Measurements from ENCODE around the gene DEFB129.
"Not testable (repeated sequence)": the region's sequence is repeated elsewhere in the genome, so short reads cannot be mapped to it uniquely, and the experiment has no call there.

The DEFB129 gene

GRCh38 chr20:226958-227357 is at the start of gene DEFB129:
Gene DEFB129 (plus strand): TSS chr20:227258. CDS start chr20:227289, 31 bp downstream.
- no peak for DNase-seq

GRCh38 chr20:184288-184687 is 42.8 kb upstream of the DEFB129 start:
- no peak for DNase-seq

- DNase-seq: no peak
Observed at GRCh38 chr20:187733-188132, 39.3 kb upstream of the DEFB129 start.

GRCh38 chr20:189611-190010 is 37.4 kb upstream of the DEFB129 start, which contains the start of gene DEFB128:
Gene DEFB128 (minus strand): TSS chr20:189711. CDS start chr20:189623, 88 bp downstream.
- no peak for DNase-seq

GRCh38 chr20:198225-198624 is 28.8 kb upstream of the DEFB129 start:
- DNase-seq: no peak

- DNase-seq: no peak
Observed at GRCh38 chr20:199996-200395, 27.1 kb upstream of the DEFB129 start.

GRCh38 chr20:203630-204029 is 23.4 kb upstream of the DEFB129 start:
- DNase-seq: not testable (repeated sequence)

GRCh38 chr20:208942-209566 is 18.0 kb upstream of the DEFB129 start:
- peak; percentile 65 for DNase-seq

GRCh38 chr20:210809-211502 is 16.1 kb upstream of the DEFB129 start:
- no peak for DNase-seq

- no peak for DNase-seq
Observed at GRCh38 chr20:214383-214782, 12.7 kb upstream of the DEFB129 start.

- no peak for DNase-seq
Observed at GRCh38 chr20:215796-216195, 11.3 kb upstream of the DEFB129 start.

- no peak for DNase-seq
Observed at GRCh38 chr20:217266-217665, 9.8 kb upstream of the DEFB129 start.

- peak; percentile 16 for DNase-seq
Observed at GRCh38 chr20:219290-220115, 7.6 kb upstream of the DEFB129 start.

- no peak for DNase-seq
Observed at GRCh38 chr20:221258-221830, 5.7 kb upstream of the DEFB129 start.

- DNase-seq: not testable (repeated sequence)
Observed at GRCh38 chr20:225879-226278, 1.2 kb upstream of the DEFB129 start.

- no peak for DNase-seq
Observed at GRCh38 chr20:227439-228105, 514 bp downstream of the DEFB129 start.

- no peak for DNase-seq
Observed at GRCh38 chr20:235891-236290, 8.8 kb downstream of the DEFB129 start.

- no peak for DNase-seq
Observed at GRCh38 chr20:237489-237888, 10.4 kb downstream of the DEFB129 start.

GRCh38 chr20:237929-238328 is 10.9 kb downstream of the DEFB129 start:
- no peak for DNase-seq

GRCh38 chr20:242905-243304 is 15.8 kb downstream of the DEFB129 start:
- DNase-seq: no peak

GRCh38 chr20:251354-251753 is 24.3 kb downstream of the DEFB129 start:
- DNase-seq: no peak

GRCh38 chr20:252801-253200 is 25.7 kb downstream of the DEFB129 start:
- DNase-seq: no peak

GRCh38 chr20:253447-253846 is 26.4 kb downstream of the DEFB129 start:
- DNase-seq: not testable (repeated sequence)

All from NCI-H1092 treated with DMSO at 0.1 percent for 48 hours (cell line).